A673 (cell line): Measurements from ENCODE around the gene LAT.

Source experiments
- CTCF ChIP-seq: fragments of 300-800, 200-600 bp; sonication (generic); conservative IDR thresholded peaks from 2 replicates; pipeline ENCODE4 v1.5.1; 2017; ENCODE audit warnings: low read depth, mild to moderate bottlenecking, antibody characterized with exemption, low read length, moderate library complexity, mixed read lengths
- EZH2 ChIP-seq: fragments of 200-600 bp; sonication (generic); IDR thresholded peaks from 2 replicates; pipeline ENCODE4 v1.6.1; 2017; ENCODE audit warnings: borderline replicate concordance, low read depth, mild to moderate bottlenecking, mixed read lengths, antibody characterized with exemption, low read length; ENCODE audit not compliant: poor library complexity, severe bottlenecking

- TF ChIP-seq CTCF (peak; percentile 82), EZH2 (no peak)
Observed at GRCh38 chr16:28974007-28974436, 10.8 kb upstream of the LAT start.
